Smooth muscle cell (in vitro differentiated cells): ENCODE data around the gene C17orf114.

Experiments used
- DNase-seq: peaks from one replicate; lab custom pipeline; 2025; ENCODE audit not compliant: unreplicated experiment; lab: John Stamatoyannopoulos, UW
- H2AFZ ChIP-seq: fragments of 200-600 bp; sonication (generic); 2 replicates; pipeline ENCODE4 v1.6.0; 2016; ENCODE audit warnings: antibody characterized with exemption, low read depth, mild to moderate bottlenecking
- H3F3A ChIP-seq: fragments of 200-600 bp; sonication (generic); 2 replicates; pipeline ENCODE4 v1.6.0; 2017; ENCODE audit warnings: antibody characterized with exemption, low read depth
- H3K27ac ChIP-seq: fragments of 200-600 bp; sonication (generic); 2 replicates; pipeline ENCODE4 v1.5.1; 2016; ENCODE audit warnings: low read depth, mild to moderate bottlenecking
- H3K27me3 ChIP-seq: fragments of 200-600 bp; sonication (generic); 2 replicates; pipeline ENCODE4 v1.6.1; 2016; ENCODE audit warnings: low read depth, mild to moderate bottlenecking
- H3K36me3 ChIP-seq: fragments of 200-600 bp; sonication (generic); 2 replicates; pipeline ENCODE4 v1.5.1; 2016; ENCODE audit warnings: low read depth
- H3K4me1 ChIP-seq: fragments of 200-600 bp; sonication (generic); 2 replicates; pipeline ENCODE4 v1.5.1; 2016; ENCODE audit warnings: low read depth
- H3K4me2 ChIP-seq: fragments of 200-600 bp; sonication (generic); 2 replicates; pipeline ENCODE4 v1.6.0; 2016; ENCODE audit warnings: mild to moderate bottlenecking
- H3K4me3 ChIP-seq: fragments of 200-600 bp; sonication (generic); 2 replicates; pipeline ENCODE4 v1.5.1; 2016; ENCODE audit warnings: mild to moderate bottlenecking
- H3K79me2 ChIP-seq: fragments of 200-600 bp; sonication (generic); 2 replicates; pipeline ENCODE4 v1.6.0; 2016; ENCODE audit warnings: low read depth, mild to moderate bottlenecking
- H3K9ac ChIP-seq: fragments of 200-600 bp; sonication (generic); 2 replicates; pipeline ENCODE4 v1.6.0; 2016; ENCODE audit warnings: low read depth
- H3K9me3 ChIP-seq: fragments of 200-600 bp; sonication (generic); replicated peaks from 2 replicates; pipeline ENCODE4 v1.5.1; 2016; ENCODE audit warnings: low read depth
- H4K20me1 ChIP-seq: fragments of 200-600 bp; sonication (generic); 2 replicates; pipeline ENCODE4 v1.6.0; 2016; ENCODE audit warnings: low read depth
- CTCF ChIP-seq: fragments of 200-600 bp; sonication (generic); IDR thresholded peaks from 2 replicates; pipeline ENCODE4 v1.5.1; 2017; ENCODE audit warnings: borderline replicate concordance, mild to moderate bottlenecking, antibody characterized with exemption; ENCODE audit not compliant: insufficient read depth, poor library complexity, severe bottlenecking
- WGBS: methylation state at CpG from one replicate; pipeline ENCODE4 v1.1.7; 2016; ENCODE audit warnings: low lambda C conversion rate; 5-methylcytosine and 5-hydroxymethylcytosine counted together

The C17orf114 gene

GRCh38 chr17:4789701-4789950 is 12.5 kb downstream of the C17orf114 start:
- no peaks in the 10 kb centered on the region for H3F3A ChIP-seq
- H3K4me1 ChIP-seq, result peaks cover 18% of the 10 kb centered on the region
- H2AFZ ChIP-seq, result peak overlapping the region; percentile 87
- H3K79me2 ChIP-seq, result no peaks in the 10 kb centered on the region
- no peaks in the 10 kb centered on the region for H3K9me3 ChIP-seq
- TF ChIP-seq CTCF, result no peak
- H3K36me3 ChIP-seq, result no peaks in the 10 kb centered on the region
- peak overlapping the region; percentile 71 for H3K9ac ChIP-seq
- H3K4me3 ChIP-seq, result peak overlapping the region; percentile 74
- no peaks in the 10 kb centered on the region for H4K20me1 ChIP-seq
- H3K4me2 ChIP-seq, result peak overlapping the region; percentile 92
- H3K27ac ChIP-seq, result peak overlapping the region; percentile 84
- DNase-seq, result no peak
- no peaks in the 10 kb centered on the region for H3K27me3 ChIP-seq
- 0% methylated on average over 15 of the region's 25 CpGs for WGBS

DNA sequence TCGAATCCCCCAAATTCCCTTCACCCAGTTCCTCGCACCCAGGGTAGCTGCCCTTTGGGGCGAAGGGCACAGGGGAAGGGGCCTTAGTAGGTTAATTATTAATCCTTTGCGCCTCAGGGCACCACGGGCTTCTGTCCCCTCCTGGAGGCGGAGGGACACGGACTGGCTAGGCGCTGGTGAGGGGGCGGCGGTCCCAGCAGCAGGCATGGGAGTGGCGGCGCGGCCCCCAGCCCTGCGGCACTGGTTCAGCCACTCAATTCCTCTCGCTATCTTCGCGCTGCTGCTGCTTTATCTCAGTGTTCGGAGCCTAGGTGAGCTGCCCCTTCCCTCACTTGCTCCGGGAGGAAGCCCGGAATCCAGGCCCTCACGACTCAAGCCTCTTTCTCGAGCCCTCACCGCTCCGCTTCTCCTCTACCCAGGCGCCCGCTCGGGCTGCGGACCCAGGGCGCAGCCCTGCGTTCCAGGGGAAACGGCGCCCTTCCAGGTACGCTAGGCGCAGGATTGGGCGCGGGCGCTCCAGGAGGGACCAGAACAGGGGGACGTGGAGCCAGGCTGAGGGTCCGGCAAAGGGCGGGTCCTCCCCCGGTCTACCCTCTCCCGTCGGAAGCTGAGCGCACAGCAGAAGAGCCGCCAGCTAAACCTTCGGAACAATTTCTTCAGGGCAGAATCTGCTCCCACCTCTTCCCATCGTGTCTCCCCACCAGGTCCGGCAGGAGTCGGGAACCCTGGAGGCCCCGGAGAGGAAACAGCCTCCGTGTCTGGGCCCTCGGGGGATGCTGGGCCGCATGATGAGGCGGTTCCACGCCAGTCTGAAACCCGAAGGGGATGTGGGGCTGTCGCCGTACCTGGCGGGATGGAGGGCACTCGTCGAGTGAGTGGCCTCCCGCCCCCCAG is 13.1 kb downstream of the C17orf114 start, which contains the start of gene GLTPD2:
TSS of gene GLTPD2 (plus strand) at position 158 of the 894 bp plus-strand sequence. CDS start at position 206, 48 bp downstream.
- H3F3A ChIP-seq, result no peaks in the 10 kb centered on the region
- no peaks in the 10 kb centered on the region for H3K27me3 ChIP-seq
- WGBS, result 7% methylated on average over 60 of the region's 62 CpGs
- H3K27ac ChIP-seq, result peak within 1 kb of the TSS; percentile 84
- peaks cover 18% of the 10 kb centered on the region for H3K4me1 ChIP-seq
- H3K9ac ChIP-seq, result peak within 1 kb of the TSS; percentile 71
- no peaks in the 10 kb centered on the region for H3K79me2 ChIP-seq
- peak within 1 kb of the TSS; percentile 87 for H2AFZ ChIP-seq
- no peaks in the 10 kb centered on the region for H3K9me3 ChIP-seq
- peak within 1 kb of the TSS; percentile 92 for H3K4me2 ChIP-seq
- no peaks in the 10 kb centered on the region for H3K36me3 ChIP-seq
- peak within 1 kb of the TSS; percentile 74 for H3K4me3 ChIP-seq
- no peaks in the 10 kb centered on the region for H4K20me1 ChIP-seq
- no peak for TF ChIP-seq CTCF
- DNase-seq, result no peak

- H3K27ac ChIP-seq, result no peak overlapping the region
- DNase-seq, result no peak
These were observed 13.8 kb downstream of the C17orf114 start for GRCh38 chr17:4788159-4788806.

More at GRCh38 chr17:4788159-4788806, 13.8 kb downstream of the C17orf114 start:
- H3K4me3 ChIP-seq, result peak overlapping the region; percentile 74
- 83% methylated on average over 14 of the region's 14 CpGs for WGBS
- no peaks in the 10 kb centered on the region for H3K79me2 ChIP-seq
- H3K27me3 ChIP-seq, result no peaks in the 10 kb centered on the region
- peak overlapping the region; percentile 71 for H3K9ac ChIP-seq
- H3K9me3 ChIP-seq, result no peaks in the 10 kb centered on the region
- peaks cover 18% of the 10 kb centered on the region for H3K4me1 ChIP-seq
- no peaks in the 10 kb centered on the region for H3K36me3 ChIP-seq
- H4K20me1 ChIP-seq, result no peaks in the 10 kb centered on the region
- H3F3A ChIP-seq, result no peaks in the 10 kb centered on the region
- H3K4me2 ChIP-seq, result peak overlapping the region; percentile 92
- no peak overlapping the region for H2AFZ ChIP-seq
- no peak for TF ChIP-seq CTCF
